Muscle of back (tissue), 11 donors: Measurements from ENCODE around the gene MAP4K3. TPM values are rescaled to one million over a fixed set of nuclear protein-coding genes. Genes with fewer than 3 reads are reported as not detected.

Source experiments
- DNase-seq, 3 donors: peaks; one replicate each; pipeline versions ENCODE4 v3.0.0 to v3.0.0-alpha.2; 2013
- polyA plus RNA-seq, 10 donors: library from polyadenylated mRNA; unstranded; fragments of 120-200 nt; gene quantifications; one replicate each; pipeline ENCODE4 v1.2.1, GENCODE V29; 2013; ENCODE audit not compliant: insufficient read length in 10 of 10

Gene MAP4K3
- polyA plus RNA-seq, 10 donors: 23.3 to 54.8 (median 38.0) TPM

GRCh38 chr2:39202639-39203369 lies 234.3 kb downstream of the MAP4K3 start:
- DNase-seq: no peak

Other genes starting within 250 kb of the MAP4K3 start
- gene CDKL4, start 193.3 kb downstream of the MAP4K3 start, polyA plus RNA-seq: under 1 TPM in 7 of 10 donors, not detected in 3; 0.08 to 0.52 (median 0.27) TPM
- gene TMEM178A, start 228.6 kb upstream of the MAP4K3 start, polyA plus RNA-seq: 10 to 100 TPM in 9 of 10 donors, 1 to 10 TPM in 1; 9.3 to 30.1 (median 14.9) TPM